A549 (cell line): ENCODE data around the gene ASTL. TPM values are rescaled to one million over a fixed set of nuclear protein-coding genes. Genes with fewer than 3 reads are reported as not detected.

Source experiments
- ATAC-seq, 2 experiments: fragments of 200-7000 bp in 1 of 2; fragments of >200 bp in 1 of 2; cut with Nextera tagmentation in 1 of 2; cut with Tn5 transposase in 1 of 2; 3 replicates each; pipeline versions ENCODE4 v1.8.0 to v1.9.1; 2018 to 2020; ENCODE audit warnings: mild to moderate bottlenecking in 1 of 2, moderate library complexity in 1 of 2
- CTCF ChIA-PET: fragments of 300-600 bp; sonication (Branson Sonifier 250); formaldehyde crosslinking; extraction: SDS; loops from one replicate; lab custom pipeline; 2021; ENCODE audit warnings: antibody characterized with exemption, inconsistent platforms; lab: Yijun Ruan, JAX
- POLR2A ChIA-PET: fragments of 350-600 bp; formaldehyde crosslinking; extraction: SDS; loops from one replicate; lab custom pipeline; 2021; ENCODE audit warnings: antibody characterized with exemption, inconsistent platforms; lab: Yijun Ruan, JAX
- DNase-seq, 2 experiments: peaks; one replicate each; pipeline versions ENCODE4 v3.0.0 to v3.0.0-alpha.2; 2011 to 2016; ENCODE audit warnings: low read depth in 1 of 2, low spot score in 1 of 2
- FAIRE-seq: peaks from 2 replicates; lab custom pipeline; 2011; peaks lifted over from hg19 to GRCh38; lab: Jason Lieb, UNC
- H3K27ac ChIP-seq, 2 experiments: fragments of >200 bp; sonication (Bioruptor Twin); formaldehyde crosslinking; 3 replicates each; pipeline ENCODE4 v1.5.1; 2016 to 2017
- H3K4me1 ChIP-seq: fragments of >200 bp; sonication (Bioruptor Twin); formaldehyde crosslinking; 3 replicates; pipeline ENCODE4 v1.6.1; 2016
- H3K4me2 ChIP-seq: fragments of >200 bp; sonication (Bioruptor Twin); formaldehyde crosslinking; 3 replicates; pipeline ENCODE4 v1.6.1; 2016
- H3K4me3 ChIP-seq: fragments of >200 bp; sonication (Bioruptor Twin); formaldehyde crosslinking; 3 replicates; pipeline ENCODE4 v1.5.1; 2016
- H3K9me3 ChIP-seq: fragments of >200 bp; sonication (Bioruptor Twin); formaldehyde crosslinking; 3 replicates; pipeline ENCODE4 v1.6.1; 2016
- ATOH8 ChIP-seq: fragments of 250-450 bp; sonication (Bioruptor Pico); IDR thresholded peaks from 2 replicates; pipeline ENCODE4 v1.5.0; 2020; ENCODE audit warnings: low read depth, mild to moderate bottlenecking, moderate library complexity
- BHLHE40 ChIP-seq: IDR thresholded peaks from 2 replicates; pipeline ENCODE4 v1.6.1; 2012; ENCODE audit warnings: low read depth, low read length, inconsistent platforms
- CBX2 ChIP-seq: fragments of 200-600 bp; sonication (generic); IDR thresholded peaks from 2 replicates; pipeline ENCODE4 v1.6.1; 2016; ENCODE audit warnings: low read depth, mild to moderate bottlenecking, borderline replicate concordance
- CHD2 ChIP-seq: fragments of 150-350 bp; IDR thresholded peaks from 2 replicates; pipeline ENCODE4 v1.6.1; 2014; ENCODE audit warnings: low read length; ENCODE audit not compliant: partially characterized antibody
- EHF ChIP-seq: fragments of 250-450 bp; sonication (Bioruptor Pico); IDR thresholded peaks from 2 replicates; pipeline ENCODE4 v1.5.0; 2020; ENCODE audit warnings: mild to moderate bottlenecking
- EHMT2 ChIP-seq: fragments of 200-600 bp; sonication (generic); IDR thresholded peaks from 2 replicates; pipeline ENCODE4 v1.6.1; 2016; ENCODE audit warnings: antibody characterized with exemption, low read depth, mild to moderate bottlenecking, moderate library complexity
- ESRRA ChIP-seq: fragments of 150-350 bp; IDR thresholded peaks from 2 replicates; pipeline ENCODE4 v1.6.1; 2014; ENCODE audit warnings: mild to moderate bottlenecking, low read length, borderline replicate concordance
- FOXS1 ChIP-seq: fragments of 250-450 bp; sonication (Bioruptor Pico); IDR thresholded peaks from 2 replicates; pipeline ENCODE4 v1.5.0; 2020; ENCODE audit warnings: mild to moderate bottlenecking, moderate library complexity
- HDAC2 ChIP-seq: fragments of 200-600 bp; sonication (generic); IDR thresholded peaks from 2 replicates; pipeline ENCODE4 v1.6.1; 2016
- HOXA7 ChIP-seq: fragments of 250-450 bp; sonication (Bioruptor Pico); IDR thresholded peaks from 2 replicates; pipeline ENCODE4 v1.5.0; 2020; ENCODE audit warnings: mild to moderate bottlenecking, moderate library complexity
- HOXB5 ChIP-seq: fragments of 250-450 bp; sonication (Bioruptor Pico); IDR thresholded peaks from 2 replicates; pipeline ENCODE4 v1.5.0; 2020; ENCODE audit warnings: mild to moderate bottlenecking, moderate library complexity
- JUN ChIP-seq, 2 experiments: fragments of >200 bp; sonication (Bioruptor Twin); formaldehyde crosslinking; IDR thresholded peaks; 2 replicates in 1 of 2; 3 replicates in 1 of 2; pipeline ENCODE4 v1.6.1; 2016 to 2017
- KDM1A ChIP-seq: fragments of 200-600 bp; sonication (generic); IDR thresholded peaks from 2 replicates; pipeline ENCODE4 v1.6.1; 2016; ENCODE audit warnings: low read depth, mild to moderate bottlenecking
- KDM5A ChIP-seq: fragments of 200-600 bp; sonication (generic); IDR thresholded peaks from 2 replicates; pipeline ENCODE4 v1.6.1; 2016; ENCODE audit warnings: antibody characterized with exemption, mild to moderate bottlenecking
- MYC ChIP-seq: IDR thresholded peaks from 2 replicates; pipeline ENCODE4 v1.6.1; 2012; ENCODE audit warnings: mild to moderate bottlenecking, inconsistent platforms, low read length, improper control_type of control experiment, borderline replicate concordance
- NFE2L2 ChIP-seq: fragments of 150-350 bp; conservative IDR thresholded peaks from 2 replicates; pipeline ENCODE4 v1.6.1; 2014; ENCODE audit warnings: low read length
- POLR2A ChIP-seq: IDR thresholded peaks from 2 replicates; pipeline ENCODE4 v1.6.1; 2012; ENCODE audit warnings: mild to moderate bottlenecking, low read length
- POLR2AphosphoS2 ChIP-seq: conservative IDR thresholded peaks from 2 replicates; pipeline ENCODE4 v1.6.1; 2012; ENCODE audit warnings: low read length, improper control_type of control experiment, inconsistent platforms
- RAD21 ChIP-seq, 2 experiments: fragments of >200 bp in 1 of 2; sonication (Bioruptor Twin) in 1 of 2; formaldehyde crosslinking in 1 of 2; IDR thresholded peaks in 1 of 2; conservative IDR thresholded peaks in 1 of 2; 2 replicates in 1 of 2; 3 replicates in 1 of 2; pipeline ENCODE4 v1.6.1; 2012 to 2018; ENCODE audit warnings: inconsistent platforms in 1 of 2
- RARB ChIP-seq: fragments of 250-450 bp; sonication (Bioruptor Pico); IDR thresholded peaks from 2 replicates; pipeline ENCODE4 v1.8.0; 2021; ENCODE audit warnings: mild to moderate bottlenecking, moderate library complexity
- REST ChIP-seq: fragments of 200-600 bp; sonication (generic); IDR thresholded peaks from 2 replicates; pipeline ENCODE4 v1.6.1; 2016; ENCODE audit warnings: antibody characterized with exemption, mild to moderate bottlenecking, moderate library complexity
- RFX5 ChIP-seq: fragments of 450-650 bp; IDR thresholded peaks from 2 replicates; pipeline ENCODE4 v1.7.1; 2014; ENCODE audit warnings: antibody characterized with exemption, mild to moderate bottlenecking, moderate library complexity
- RNF2 ChIP-seq: fragments of 200-600 bp; sonication (generic); IDR thresholded peaks from 2 replicates; pipeline ENCODE4 v1.6.1; 2016; ENCODE audit warnings: low read depth, mild to moderate bottlenecking, antibody characterized with exemption, moderate library complexity, borderline replicate concordance
- SMC3 ChIP-seq: fragments of >200 bp; sonication (Bioruptor Twin); formaldehyde crosslinking; IDR thresholded peaks from 3 replicates; pipeline ENCODE4 v1.6.1; 2018; ENCODE audit warnings: inconsistent platforms
- SREBF2 ChIP-seq: fragments of 450-650 bp; IDR thresholded peaks from 2 replicates; pipeline ENCODE4 v1.6.1; 2014; ENCODE audit warnings: mild to moderate bottlenecking, moderate library complexity
- ZFP36 ChIP-seq: fragments of 450-650 bp; IDR thresholded peaks from 2 replicates; pipeline ENCODE4 v1.6.1; 2014; ENCODE audit warnings: borderline replicate concordance; ENCODE audit not compliant: partially characterized antibody
- ZSCAN20 ChIP-seq: fragments of 250-450 bp; sonication (Bioruptor Pico); IDR thresholded peaks from 2 replicates; pipeline ENCODE4 v1.8.0; 2022; ENCODE audit warnings: mild to moderate bottlenecking, moderate library complexity
- WGBS: methylation state at CpG from one replicate; pipeline ENCODE4 v1.1.6; 2017; ENCODE audit errors: missing lambda C conversion rate; 5-methylcytosine and 5-hydroxymethylcytosine counted together
- polyA plus RNA-seq, 4 experiments: library from polyadenylated mRNA; depleted of rRNA in 3 of 4; stranded (reverse); fragments of >200 nt; fragmentation: RNase III in 1 of 4; extraction: RNeasy Plus Mini Kit Qiagen cat#74134 plus additional on column Dnase treatment in 1 of 4; gene quantifications; 2 replicates in 3 of 4; 3 replicates in 1 of 4; pipeline ENCODE4 v1.2.3, GENCODE V29; 2011 to 2017

Gene ASTL
- polyA plus RNA-seq, 2 of the 4 experiments (the other 2 are of a cell fraction): not detected

DNA sequence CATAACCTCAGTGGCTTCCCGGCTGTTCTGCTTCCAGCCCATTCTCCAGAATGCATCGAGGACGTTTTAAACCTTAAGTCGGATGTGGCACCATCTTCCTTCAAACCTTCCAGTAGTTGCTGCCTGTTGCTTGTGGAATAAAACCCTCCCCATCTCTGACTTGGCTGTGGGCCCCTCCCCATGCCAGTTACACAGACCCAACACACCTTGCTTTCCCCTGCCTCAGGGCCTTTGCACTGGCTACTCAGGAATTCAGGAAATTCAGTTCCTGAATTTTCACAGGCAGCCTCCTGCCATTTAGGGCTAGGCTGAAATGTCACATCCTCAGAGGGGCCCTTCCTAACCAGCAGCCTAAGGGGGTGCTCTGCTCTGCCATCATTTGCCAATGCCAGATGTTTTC lies 16.9 kb downstream of the ASTL start:
- TF ChIP-seq HOXB5 (CRISPR knock-in tag): no peak
- no peak for TF ChIP-seq BHLHE40
- no peak for TF ChIP-seq JUN (IDR thresholded peaks at IDR 0.05)
- TF ChIP-seq KDM1A: no peak
- no peak for TF ChIP-seq ZSCAN20 (CRISPR knock-in tag)
- TF ChIP-seq POLR2AphosphoS2: no peak
- no peak for TF ChIP-seq EHMT2
- TF ChIP-seq FOXS1: no peak
- TF ChIP-seq NFE2L2: no peak
- no peak for TF ChIP-seq ZFP36
- TF ChIP-seq HOXA7 (CRISPR knock-in tag): no peak
- TF ChIP-seq HDAC2: no peak
- TF ChIP-seq SREBF2: no peak
- FAIRE-seq (no peak), DNase-seq (no peak), ATAC-seq (no peak)
- Histone ChIP-seq H3K27ac (no peak overlapping the region; a peak in 1 of 6 replicates), H3K4me2 (no peak overlapping the region), H3K4me1 (peaks cover 4% of the 10 kb centered on the region; the same call in 2 of the 3 replicates), H3K9me3 (no peaks in the 10 kb centered on the region), H3K4me3 (no peak overlapping the region)
- CTCF ChIA-PET: interaction anchor here (3.1 kb wide), 1 partner anchor 16 kb away, joined by 9 read pairs; the partner anchor contains the start of gene ASTL
- 48% methylated on average over 4 of the region's 4 CpGs for WGBS
- POLR2A ChIA-PET: no interaction called here

GRCh38 chr2:96120991-96121390 lies 17.3 kb downstream of the ASTL start:
- no peaks in the 10 kb centered on the region for H3K9me3 ChIP-seq
- TF ChIP-seq CHD2 (no peak), CBX2 (no peak), POLR2A (no peak), RFX5 (no peak), SMC3 (no peak), ATOH8 (no peak), NFE2L2 (no peak), ESRRA (no peak), ZFP36 (no peak), EHF (CRISPR knock-in tag) (no peak), RARB (CRISPR knock-in tag) (no peak), MYC (no peak), KDM5A (no peak), REST (no peak), HOXA7 (CRISPR knock-in tag) (no peak), RAD21 (conservative IDR thresholded peaks at IDR 0.05 in 1 of 2, IDR thresholded peaks at IDR 0.05 in 1 of 2) (no peak), RNF2 (no peak), SREBF2 (no peak)
- WGBS: 13% methylated on average over 7 of the region's 7 CpGs
- FAIRE-seq (no peak), ATAC-seq (no peak), DNase-seq (no peak)
- no peak overlapping the region for H3K27ac ChIP-seq
- H3K4me1 ChIP-seq: peaks cover 4% of the 10 kb centered on the region; the same call in 2 of the 3 replicates
- H3K4me2 ChIP-seq: no peak overlapping the region
- CTCF ChIA-PET: interaction anchor here (3.1 kb wide), 1 partner anchor 17 kb away, joined by 9 read pairs; the partner anchor contains the start of gene ASTL
- POLR2A ChIA-PET: no interaction called here
- H3K4me3 ChIP-seq: no peak overlapping the region
